Measurements from ENCODE around the gene C7.

C7 gene

GRCh38 chr5:40928886-40929448, 19.7 kb downstream of the C7 start:
- no peak for DNase-seq

DNA sequence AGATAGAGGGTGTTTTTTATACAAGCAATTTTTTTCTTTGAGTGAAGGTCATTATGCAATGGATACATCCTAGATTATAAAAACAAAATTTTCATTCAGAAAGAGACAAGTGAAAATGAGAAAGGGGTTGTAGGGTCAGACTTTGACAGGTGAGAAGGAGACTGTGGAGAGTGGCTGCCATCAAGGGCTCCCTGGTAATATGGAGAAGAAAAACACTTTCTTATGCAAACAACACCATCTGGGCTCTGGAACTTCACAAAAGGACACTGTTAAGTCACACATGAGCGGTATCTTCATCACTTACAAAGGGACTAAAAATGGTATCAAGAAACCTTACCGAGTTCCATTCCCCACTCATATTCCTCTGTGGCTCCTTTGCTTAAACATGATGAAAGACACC, 23.5 kb downstream of the C7 start:
- no peak for DNase-seq

DNA sequence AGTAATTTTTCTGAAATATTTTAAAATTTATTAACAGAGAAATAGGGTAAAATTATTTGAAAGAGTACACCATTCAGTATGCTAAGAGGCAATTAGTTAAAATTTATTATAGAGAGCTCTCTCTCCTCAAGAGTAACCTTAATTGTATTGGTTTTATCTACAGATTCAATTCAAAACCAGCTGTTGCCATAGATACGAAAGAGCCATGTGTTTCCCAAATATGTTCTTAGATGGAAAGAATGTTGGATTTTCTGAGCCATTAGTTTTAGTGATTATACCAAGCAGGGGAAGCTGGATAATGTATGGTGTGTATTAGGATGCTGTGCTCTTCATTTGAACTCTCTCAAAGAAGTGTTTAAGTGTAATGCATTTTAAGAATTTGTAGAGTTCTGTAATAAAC, 27.8 kb downstream of the C7 start:
- DNase-seq, result no peak

DNA sequence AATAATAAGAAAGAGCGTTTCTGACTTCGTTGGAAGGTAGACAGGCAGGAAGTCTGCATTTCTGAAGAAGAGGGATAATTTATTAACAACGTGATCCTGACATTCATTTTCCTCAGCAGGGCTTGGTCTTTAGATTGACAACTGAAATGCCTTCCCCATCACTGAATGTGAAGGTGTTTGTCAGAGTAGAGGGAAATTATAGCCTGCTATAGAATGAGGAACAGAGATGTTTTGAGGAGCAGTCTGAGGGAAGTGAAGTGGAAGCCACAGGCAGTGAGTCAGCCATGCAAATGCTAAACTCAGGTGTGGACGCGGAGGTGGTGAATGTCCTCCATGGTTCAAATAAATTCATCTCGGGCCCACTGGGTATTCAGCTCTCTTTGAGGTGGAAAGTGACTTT, 30.5 kb downstream of the C7 start:
- DNase-seq, result no peak

GRCh38 chr5:40945111-40945510, 35.8 kb downstream of the C7 start:
- no peak for DNase-seq

- no peak for DNase-seq
These were observed 46.0 kb downstream of the C7 start for GRCh38 chr5:40955313-40955712.

DNA sequence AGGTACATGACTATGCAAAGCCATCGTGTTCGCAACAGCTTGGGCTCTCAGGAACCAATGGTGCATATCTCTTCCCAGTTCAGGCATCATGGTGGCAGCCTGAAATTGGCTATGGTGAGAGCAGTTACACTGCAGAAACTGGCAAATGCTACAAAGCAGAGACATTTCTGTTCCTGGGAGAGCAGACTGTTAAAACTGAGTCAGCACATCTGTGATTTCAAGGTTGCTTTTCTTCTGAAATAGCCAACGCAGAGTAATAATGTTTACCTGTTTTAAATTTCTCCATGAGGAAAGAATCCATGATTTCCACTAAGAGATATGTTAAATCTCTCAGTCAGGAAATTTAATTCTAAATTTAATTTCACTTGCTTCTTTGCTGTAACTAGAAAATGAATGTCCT, 47.8 kb downstream of the C7 start:
- DNase-seq, result no peak

DNA sequence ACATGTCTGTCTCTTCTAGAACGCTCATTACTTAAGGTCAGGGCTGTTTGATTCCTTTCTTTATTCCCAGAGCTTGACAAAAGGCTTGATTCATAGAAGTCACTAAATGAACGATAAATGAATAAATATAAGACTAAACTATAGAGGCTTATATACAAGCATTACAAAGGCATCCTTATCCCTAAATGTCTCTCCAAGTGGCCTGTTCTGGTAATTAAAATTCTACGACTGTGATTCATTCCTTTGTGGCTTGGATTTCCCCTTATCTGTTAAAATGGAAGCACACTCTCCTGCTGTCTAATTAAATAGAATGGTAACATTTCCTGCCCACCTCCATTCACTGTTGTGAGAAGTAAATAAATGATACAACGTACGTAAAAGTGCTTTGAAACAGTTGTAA, 49.5 kb downstream of the C7 start:
- no peak for DNase-seq

DNA sequence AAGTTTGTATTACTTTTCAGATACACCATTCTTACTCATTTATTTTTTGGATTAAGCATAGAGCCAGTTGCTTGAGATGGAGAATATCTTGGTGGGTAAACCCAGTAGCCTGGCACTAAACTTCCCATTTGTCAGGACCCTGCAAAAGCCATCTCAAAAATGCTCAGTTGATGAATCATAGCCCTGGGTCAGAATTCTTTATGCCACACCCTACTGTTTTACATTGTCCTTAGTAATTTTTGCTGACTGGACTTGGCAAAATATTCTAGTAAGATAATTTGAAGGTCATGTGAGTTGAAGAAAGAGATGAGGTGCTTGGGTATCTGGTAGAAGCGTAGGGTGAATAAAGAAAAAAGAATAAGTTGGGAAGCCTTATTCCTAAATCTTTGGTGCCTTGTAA, 50.7 kb downstream of the C7 start:
- no peak for DNase-seq

DNA sequence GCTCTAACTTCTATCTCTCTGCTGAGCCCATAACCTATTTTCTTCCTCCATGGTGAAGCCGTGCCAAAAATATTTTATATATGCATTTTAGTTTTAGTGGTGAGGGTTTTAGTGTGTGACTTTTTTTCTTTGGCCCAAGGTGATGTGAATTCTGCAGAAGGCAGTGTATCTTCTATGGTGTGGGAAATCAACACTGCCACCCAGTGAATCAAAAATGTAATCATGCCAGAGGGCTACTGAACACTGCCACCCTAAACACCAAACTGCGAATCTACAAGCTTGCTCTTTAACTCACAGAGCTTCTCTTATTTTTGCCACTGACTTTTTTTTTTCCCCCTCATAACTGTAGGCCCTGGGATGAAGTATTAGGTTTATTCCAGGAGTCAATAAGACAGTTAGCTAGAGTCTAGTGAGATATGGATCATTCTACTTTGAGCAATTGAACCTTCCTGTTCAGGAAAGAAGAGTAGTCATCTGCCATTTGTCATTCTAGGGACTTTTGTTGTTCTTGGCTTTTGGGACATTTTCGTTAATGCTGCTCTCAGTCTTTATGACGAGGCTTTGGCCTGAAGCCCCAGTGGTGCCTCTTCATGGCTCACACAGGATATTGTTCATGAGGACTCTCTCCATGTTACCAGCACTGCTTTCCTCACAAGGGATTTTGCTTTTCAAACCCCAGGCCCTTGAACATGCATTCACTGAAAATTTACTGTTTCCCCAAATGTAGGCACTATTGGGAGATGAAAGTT, 53.1 kb downstream of the C7 start:
- DNase-seq, result no peak

DNA sequence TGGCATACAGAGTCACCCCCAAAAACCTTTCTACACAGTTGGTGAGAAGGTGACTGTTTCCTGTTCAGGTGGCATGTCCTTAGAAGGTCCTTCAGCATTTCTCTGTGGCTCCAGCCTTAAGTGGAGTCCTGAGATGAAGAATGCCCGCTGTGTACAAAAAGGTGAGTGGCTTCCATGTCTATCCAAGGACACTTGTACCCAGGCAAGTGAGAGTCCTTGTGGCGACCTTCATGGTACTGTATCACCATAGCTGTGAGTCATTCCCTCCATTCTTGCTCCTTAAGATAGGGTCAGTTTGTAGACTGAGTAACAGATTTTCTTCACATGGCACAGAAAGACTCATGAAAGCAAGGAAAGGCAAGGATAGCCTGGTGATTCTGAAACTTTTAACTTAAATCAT, 63.1 kb downstream of the C7 start:
- no peak for DNase-seq

DNA sequence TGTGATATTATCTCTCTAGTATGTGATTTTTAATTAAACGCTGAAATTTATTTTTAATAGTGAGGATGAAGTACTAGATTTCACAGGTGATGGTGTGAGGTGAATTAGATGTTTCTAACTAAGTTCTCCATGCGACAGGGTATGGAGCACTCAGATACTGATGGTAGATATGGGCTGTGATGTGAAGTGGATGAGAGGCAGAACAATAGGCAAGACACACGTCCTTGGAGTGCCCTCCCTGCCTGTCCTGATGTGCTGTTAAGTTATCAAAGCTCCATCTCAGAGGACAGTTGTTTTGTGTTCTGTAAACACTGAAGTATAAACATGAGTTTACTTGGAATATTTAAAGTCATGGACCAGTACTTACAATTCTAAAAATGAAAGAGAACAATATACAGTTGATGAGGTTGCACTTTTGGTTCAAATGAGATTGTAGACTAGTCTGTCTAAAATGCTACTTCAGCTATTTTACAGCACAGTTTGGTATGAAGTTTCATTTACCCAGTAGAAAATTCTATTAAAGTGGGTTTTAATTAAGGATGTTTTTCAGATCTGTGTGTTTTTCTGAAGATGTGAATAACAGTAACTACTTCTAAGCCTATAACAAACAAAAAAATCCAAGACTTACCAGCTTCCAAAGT, 64.2 kb downstream of the C7 start:
- DNase-seq, result no peak

DNA sequence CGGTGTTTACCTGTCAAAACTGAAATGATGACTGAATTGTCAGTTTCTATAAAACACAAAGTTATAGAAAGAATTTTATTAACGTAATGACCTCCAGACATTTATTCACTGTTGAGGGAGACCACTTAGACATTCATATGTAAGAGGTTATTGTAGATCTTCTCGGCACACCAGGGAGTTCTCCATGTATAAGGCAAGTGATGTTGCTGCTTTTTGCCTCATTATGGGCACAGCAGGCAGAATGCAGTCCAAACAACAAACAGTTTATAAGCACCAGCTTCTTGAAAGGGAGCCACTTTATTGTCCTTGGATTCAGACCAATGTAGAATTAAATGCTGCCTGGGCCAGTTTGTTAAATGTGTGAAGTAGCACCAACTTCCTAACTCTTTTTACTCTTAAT, 66.7 kb downstream of the C7 start:
- no peak for DNase-seq

- no peak for DNase-seq
These were observed 67.5 kb downstream of the C7 start for GRCh38 chr5:40976836-40977235.

GRCh38 chr5:40981420-40981819, 72.1 kb downstream of the C7 start:
- DNase-seq, result no peak

DNA sequence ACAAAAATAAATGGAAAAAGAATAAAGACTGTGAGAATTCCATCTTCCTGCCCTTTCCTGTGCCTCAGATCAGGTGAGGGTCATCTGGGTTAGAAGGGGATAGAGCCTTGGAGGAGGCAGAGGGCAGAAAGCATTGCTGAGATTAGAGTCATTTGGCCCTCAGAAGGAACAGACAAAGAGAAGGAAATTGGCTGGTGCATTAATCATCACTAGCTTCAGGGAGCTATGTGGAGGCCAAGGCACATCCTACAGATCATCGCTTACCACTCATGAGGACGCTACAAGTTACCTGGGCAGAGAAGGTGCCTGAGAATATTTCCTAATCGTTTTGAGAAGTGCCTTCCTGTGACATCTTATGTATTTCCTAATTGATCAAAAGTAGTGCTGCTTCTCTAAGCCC, 74.5 kb downstream of the C7 start:
- no peak for DNase-seq

GRCh38 chr5:40984884-40985283, 75.6 kb downstream of the C7 start:
- no peak for DNase-seq

DNA sequence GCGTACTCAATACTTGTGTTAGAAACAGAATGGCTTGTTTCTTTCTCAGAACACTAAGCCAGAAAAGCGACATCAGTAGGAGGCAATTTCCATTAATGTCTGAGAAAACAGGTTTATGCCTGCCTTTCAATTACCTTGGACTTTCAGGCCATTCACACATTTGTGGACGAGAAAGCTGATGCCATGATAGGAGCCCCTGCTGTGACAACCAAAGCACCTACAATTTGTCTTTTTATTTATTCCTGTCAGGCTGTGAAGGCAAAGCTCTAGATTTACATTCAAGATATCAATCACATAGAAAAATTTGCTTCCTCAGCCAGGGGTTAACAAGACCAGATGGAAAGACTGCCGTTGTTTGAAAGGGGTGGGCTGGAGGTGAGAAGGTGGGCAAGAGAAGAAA, 76.2 kb downstream of the C7 start:
- DNase-seq, result no peak

DNA sequence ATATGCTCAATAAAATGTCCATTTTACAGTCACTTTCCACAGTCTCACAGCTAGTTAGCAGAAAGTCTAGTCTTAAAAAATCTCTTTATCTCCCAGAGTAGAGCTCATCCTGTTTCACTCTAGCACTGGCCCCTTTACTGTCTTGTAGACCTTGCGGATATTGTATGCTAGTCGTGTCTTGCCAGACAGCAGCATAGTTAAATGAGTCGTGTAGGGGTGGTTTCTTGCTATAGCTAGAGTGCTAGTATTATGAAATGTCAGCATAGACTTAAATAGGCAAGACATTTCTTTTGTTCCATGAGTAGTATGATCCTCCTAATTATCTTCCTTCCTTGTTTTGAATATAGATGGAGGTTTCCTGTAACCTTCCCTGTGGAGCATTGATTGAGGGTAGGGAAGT, 77.4 kb downstream of the C7 start:
- no peak for DNase-seq

- DNase-seq, result no peak
These were observed 78.1 kb downstream of the C7 start for GRCh38 chr5:40987349-40987748.

DNA sequence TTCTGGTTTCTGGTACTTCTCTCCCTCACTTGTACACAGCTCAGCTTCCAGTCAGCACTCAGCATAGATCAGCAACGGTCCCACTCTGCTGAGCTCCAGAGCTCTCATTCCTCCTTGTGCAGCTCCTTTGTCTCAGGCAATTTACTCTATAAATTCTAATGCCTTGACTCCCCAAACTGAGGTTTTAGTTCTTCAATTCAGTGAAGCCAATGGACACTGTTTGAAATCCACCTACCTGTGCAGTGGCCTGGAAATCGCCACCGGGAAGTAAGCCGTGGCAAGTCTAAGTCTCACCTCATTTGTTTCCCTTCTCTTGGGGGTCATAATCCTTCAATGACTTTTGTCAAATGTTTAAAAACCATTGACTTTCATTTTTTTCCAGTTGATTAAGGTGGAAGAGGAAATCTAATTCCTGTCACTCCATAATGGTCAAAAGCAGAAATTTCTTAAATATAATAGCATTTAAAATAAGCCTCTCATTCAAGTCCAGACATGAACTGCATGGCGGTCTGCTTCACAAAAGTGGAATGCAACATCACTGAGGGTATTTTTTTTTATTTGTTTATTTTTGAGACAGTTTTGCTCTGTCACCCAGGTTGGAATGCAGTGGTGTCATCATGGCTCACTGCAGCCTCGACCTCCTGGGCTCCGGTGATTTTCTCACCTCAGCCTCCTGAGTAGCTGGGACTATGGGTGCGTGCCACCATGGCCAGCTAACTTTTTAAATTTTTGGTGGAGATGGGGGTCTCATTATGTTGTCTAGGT, 79.6 kb downstream of the C7 start:
- DNase-seq, result no peak

DNA sequence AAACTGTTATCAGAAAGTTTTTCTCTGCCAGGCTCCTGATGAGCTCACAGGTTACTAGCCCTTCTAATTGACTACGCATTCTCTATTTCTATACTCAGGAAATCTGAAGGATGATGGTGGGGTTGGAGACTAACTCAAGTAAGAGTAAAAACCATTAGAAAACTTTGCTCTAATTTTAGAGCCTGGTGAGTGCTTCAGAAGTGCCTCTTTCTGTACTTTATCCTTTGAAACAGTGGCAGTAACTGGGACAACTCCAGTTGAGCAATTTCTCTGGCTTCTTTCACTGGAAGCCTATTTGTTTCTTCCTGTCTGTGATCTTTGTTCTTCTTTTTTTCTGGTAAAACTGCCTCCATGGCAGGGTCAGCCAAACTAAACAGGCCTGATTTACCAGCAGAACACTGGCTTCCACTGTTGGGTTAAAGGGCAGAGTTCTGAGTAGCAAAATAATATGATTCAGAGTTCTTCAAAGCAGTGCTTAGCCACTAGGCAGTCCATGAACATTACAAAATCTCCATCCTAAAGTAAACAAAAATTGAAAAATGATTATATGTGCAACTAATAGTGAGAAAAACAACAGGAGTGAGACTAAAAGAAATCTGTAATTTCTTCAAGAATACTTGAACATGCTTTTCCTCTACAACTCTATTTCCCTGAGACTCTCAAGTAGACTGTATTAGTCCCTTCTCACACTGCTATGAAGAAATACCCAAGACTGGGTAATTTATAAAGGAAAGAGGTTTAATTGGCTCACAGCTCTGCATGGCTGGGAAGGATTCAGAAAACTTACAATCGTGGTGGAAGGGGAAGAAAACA, 82.1 kb downstream of the C7 start:
- DNase-seq, result no peak

GRCh38 chr5:40991981-40992559, 82.8 kb downstream of the C7 start:
- no peak for DNase-seq
